Calu3 (cell line): ENCODE measurements around the gene RIN3. TPM values are rescaled to one million over a fixed set of nuclear protein-coding genes. Genes with fewer than 3 reads are reported as not detected.

Experiments used
- BruUV-seq: library from RNA; stranded (reverse); fragments of 400-500 nt; replicated peaks from 2 replicates; lab custom pipeline; 2021; lab: Mats Ljungman, UMichigan
- CTCF ChIA-PET: fragments of 300-600 bp; sonication (Branson Sonifier 250); formaldehyde crosslinking; loops from one replicate; lab custom pipeline; 2022; ENCODE audit warnings: antibody characterized with exemption; lab: Charles Lee
- DNase-seq: peaks from one replicate; pipeline ENCODE4 v3.0.0; 2022
- H3K27ac Mint-ChIP-seq: one replicate; pipeline ENCODE4 v1.8.0; 2022; ENCODE audit warnings: mixed read lengths; ENCODE audit not compliant: unreplicated experiment
- H3K27me3 Mint-ChIP-seq: one replicate; pipeline ENCODE4 v1.8.0; 2022; ENCODE audit warnings: mixed read lengths; ENCODE audit not compliant: unreplicated experiment
- H3K36me3 Mint-ChIP-seq: one replicate; pipeline ENCODE4 v1.8.0; 2022; ENCODE audit warnings: mild to moderate bottlenecking, moderate library complexity, mixed read lengths; ENCODE audit not compliant: insufficient read depth, unreplicated experiment
- H3K4me1 Mint-ChIP-seq: one replicate; pipeline ENCODE4 v1.8.0; 2022; ENCODE audit warnings: mild to moderate bottlenecking, low read depth, mixed read lengths; ENCODE audit not compliant: unreplicated experiment
- H3K4me3 Mint-ChIP-seq: one replicate; pipeline ENCODE4 v1.8.0; 2022; ENCODE audit warnings: mild to moderate bottlenecking, low read depth, moderate library complexity, mixed read lengths; ENCODE audit not compliant: unreplicated experiment
- H3K9me3 Mint-ChIP-seq: one replicate; pipeline ENCODE4 v1.8.0; 2022; ENCODE audit warnings: low read depth, mixed read lengths; ENCODE audit not compliant: unreplicated experiment
- CTCF ChIP-seq: fragments of 200-600 bp; IDR thresholded peaks from one replicate; pipeline ENCODE4 v1.8.0; 2022; ENCODE audit warnings: antibody characterized with exemption; ENCODE audit not compliant: unreplicated experiment
- intact Hi-C: fragments of 100-400 bp; cut with micrococcal nuclease; formaldehyde crosslinking; loops from one replicate; pipeline ENCODE4 v1.10.0; 2022; ENCODE audit not compliant: unreplicated experiment
- total RNA-seq: library from RNA; stranded (reverse); gene quantifications from 2 replicates; pipeline ENCODE4 v1.2.3, GENCODE V29; 2022

RIN3 gene
- total RNA-seq, 1 experiment from 2014 or later, result 13.8 TPM

DNA sequence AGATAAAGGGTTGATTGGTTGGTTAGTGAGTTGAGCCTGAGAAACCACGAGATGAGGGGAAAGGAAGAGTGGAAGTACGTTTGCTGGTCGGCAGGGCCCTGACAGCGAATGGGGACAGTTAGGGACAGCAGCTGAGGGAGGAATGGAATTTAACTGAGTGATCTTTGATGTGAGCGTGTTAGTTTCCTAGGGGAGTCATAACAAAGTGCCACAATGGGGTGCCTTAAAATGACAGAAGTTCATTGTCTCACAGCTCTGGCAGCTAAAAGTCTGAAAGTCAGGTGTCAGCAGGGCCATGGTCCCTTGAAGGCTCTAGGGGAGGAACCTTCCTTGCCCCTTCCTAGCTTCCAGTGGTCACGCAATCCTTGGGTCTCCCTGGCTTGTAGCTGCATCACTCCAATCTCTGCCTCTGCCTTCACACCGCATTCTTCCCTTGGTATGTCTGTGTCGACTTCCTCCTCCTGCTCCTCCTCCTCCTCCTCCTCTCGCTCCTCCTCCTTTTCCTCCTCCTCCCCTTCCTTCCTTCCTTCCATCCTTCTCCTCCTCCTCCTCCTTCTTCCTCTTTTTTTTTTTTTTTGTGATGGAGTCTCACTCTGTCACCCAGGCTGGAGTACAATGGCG, 26.0 kb upstream of the RIN3 start:
- TF ChIP-seq CTCF, result no peak
- H3K9me3 Mint-ChIP-seq, result no peaks in the 10 kb centered on the region
- no peak for DNase-seq
- no TSS peak for BruUV-seq
- H3K27ac Mint-ChIP-seq, result no peak overlapping the region
- H3K36me3 Mint-ChIP-seq, result peaks cover 4% of the 10 kb centered on the region
- CTCF ChIA-PET, result no interaction called here
- intact Hi-C loops, result no loop called here
- H3K4me3 Mint-ChIP-seq, result no peak overlapping the region
- no peaks in the 10 kb centered on the region for H3K4me1 Mint-ChIP-seq
- peaks cover 37% of the 10 kb centered on the region for H3K27me3 Mint-ChIP-seq

DNA sequence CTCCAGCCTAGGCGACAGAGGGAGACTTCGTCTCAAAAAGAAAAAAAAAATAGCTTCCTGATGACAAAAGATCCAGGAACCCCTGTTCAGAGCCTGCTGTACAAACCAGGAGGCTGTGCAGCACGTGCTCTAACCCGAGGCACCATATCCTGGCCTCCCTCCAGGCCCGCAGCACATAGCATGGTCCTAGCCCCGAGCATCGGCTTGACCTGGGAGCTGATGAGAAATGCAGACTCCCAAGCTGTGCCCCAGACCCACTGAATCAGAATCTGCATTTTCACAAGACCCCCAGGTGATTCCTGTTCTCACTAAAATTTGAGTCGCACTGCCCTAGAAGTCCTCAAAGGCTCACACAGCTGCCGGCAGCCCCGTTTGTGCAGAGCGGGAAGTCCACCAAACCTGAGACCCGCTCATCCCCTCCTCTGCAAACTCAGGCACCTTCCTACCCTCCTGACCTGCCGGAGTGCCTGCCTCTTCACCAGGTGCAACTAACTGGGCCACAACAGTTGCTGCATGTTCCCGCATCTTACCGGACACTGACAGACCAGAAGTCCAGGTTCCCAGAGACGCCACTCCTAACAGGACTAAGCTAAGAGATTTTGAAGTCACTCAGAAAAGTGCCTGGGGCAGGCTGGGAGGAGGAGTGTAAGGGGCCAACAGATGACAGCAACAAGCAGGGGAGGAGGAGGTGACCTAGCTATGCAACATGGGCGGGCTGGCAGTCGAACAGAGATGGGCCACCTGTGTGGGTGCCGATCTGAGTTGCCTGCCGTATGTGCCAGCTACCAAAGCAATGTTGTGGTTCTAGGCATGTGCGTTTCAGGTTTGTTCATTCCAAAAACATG, 24.0 kb upstream of the RIN3 start:
- Mint-ChIP-seq H3K36me3 (peaks cover 4% of the 10 kb centered on the region), H3K27ac (no peak overlapping the region), H3K4me1 (no peaks in the 10 kb centered on the region), H3K9me3 (no peaks in the 10 kb centered on the region), H3K27me3 (peaks cover 25% of the 10 kb centered on the region), H3K4me3 (no peak overlapping the region)
- DNase-seq, result no peak
- no peak for TF ChIP-seq CTCF
- BruUV-seq, result no TSS peak
- CTCF ChIA-PET, result interaction anchor here (0.6 kb wide), 1 partner anchor 167 kb away, joined by 4 read pairs; no protein-coding TSS in a partner anchor
- intact Hi-C loops, result no loop called here

DNA sequence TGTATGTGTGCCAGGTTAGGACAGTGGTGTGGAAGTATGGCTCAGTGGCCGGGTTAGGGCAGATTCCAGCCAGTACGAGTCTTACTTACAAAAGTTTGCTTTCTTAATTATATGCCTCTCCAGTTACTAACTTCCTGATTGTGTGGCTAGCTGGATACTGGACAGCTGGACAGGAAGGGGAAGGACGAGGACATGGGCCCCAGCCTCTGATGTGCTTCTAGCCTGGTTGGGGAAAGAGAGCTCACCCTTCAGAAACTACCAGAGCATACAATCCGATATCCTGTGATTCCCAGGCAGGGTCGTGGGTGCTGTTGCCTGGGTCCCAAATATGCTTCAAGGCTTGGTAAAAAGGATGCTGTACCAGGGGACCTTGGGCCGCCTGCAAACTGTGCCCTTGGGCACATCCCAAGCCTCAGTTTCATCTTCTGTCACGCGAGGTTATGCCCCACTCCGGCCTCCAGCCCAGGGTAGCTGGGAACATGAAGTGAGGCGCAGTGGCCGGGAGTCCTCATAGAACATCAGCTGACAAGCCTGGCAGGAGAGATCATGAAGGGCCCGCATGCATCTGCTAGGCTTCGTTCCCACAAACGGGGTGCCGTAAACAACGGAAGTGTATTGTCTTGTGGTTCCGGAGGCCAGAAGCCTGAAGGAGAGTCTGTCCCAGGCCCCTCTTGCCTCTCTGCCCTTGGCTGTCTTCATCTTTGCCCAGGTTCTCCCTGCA, 23.2 kb upstream of the RIN3 start:
- TF ChIP-seq CTCF, result no peak
- intact Hi-C loops, result no loop called here
- no peak overlapping the region for H3K4me3 Mint-ChIP-seq
- H3K27ac Mint-ChIP-seq, result no peak overlapping the region
- DNase-seq, result no peak
- CTCF ChIA-PET, result interaction anchor here (0.6 kb wide), 1 partner anchor 168 kb away, joined by 4 read pairs; no protein-coding TSS in a partner anchor
- no peaks in the 10 kb centered on the region for H3K9me3 Mint-ChIP-seq
- BruUV-seq, result no TSS peak
- peaks cover 4% of the 10 kb centered on the region for H3K36me3 Mint-ChIP-seq
- H3K27me3 Mint-ChIP-seq, result peaks cover 23% of the 10 kb centered on the region
- H3K4me1 Mint-ChIP-seq, result no peaks in the 10 kb centered on the region

DNA sequence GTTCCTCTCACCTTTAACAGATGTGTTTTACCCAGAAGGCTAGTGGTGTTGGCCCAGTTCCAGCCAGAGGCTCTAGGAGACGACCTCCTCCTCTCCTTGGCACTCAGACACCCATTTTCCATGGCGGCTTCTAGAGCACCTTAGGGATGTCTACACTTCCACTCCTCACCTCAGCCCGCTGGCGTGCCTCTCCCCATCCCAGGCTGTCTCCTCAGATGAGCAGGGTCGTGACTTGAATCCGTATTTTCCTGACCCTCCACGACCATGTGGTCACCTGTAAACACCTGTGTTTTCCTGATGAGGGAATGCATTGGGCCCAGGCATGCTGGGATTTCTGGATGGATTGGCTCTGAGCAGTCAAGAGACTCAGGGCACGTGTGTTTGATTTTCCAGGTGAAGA, 21.8 kb upstream of the RIN3 start:
- TF ChIP-seq CTCF, result no peak
- no peak for DNase-seq
- CTCF ChIA-PET, result no interaction called here
- intact Hi-C loops, result no loop called here
- no TSS peak for BruUV-seq
- H3K4me1 Mint-ChIP-seq, result no peaks in the 10 kb centered on the region
- peaks cover 4% of the 10 kb centered on the region for H3K36me3 Mint-ChIP-seq
- H3K9me3 Mint-ChIP-seq, result no peaks in the 10 kb centered on the region
- no peak overlapping the region for H3K4me3 Mint-ChIP-seq
- H3K27me3 Mint-ChIP-seq, result peaks cover 19% of the 10 kb centered on the region
- no peak overlapping the region for H3K27ac Mint-ChIP-seq
